ENCODE data around the gene PSD4.

The PSD4 gene

GRCh38 chr2:113238871-113239839 lies 65.4 kb downstream of the PSD4 start:
- no peak for DNase-seq (ENCODE audit: low spot score)

GRCh38 chr2:113240150-113240914 lies 66.6 kb downstream of the PSD4 start:
- DNase-seq (ENCODE audit: low spot score) = no peak

GRCh38 chr2:113240915-113241911 lies 67.4 kb downstream of the PSD4 start:
- DNase-seq (ENCODE audit: low spot score) = peak; percentile 73

GRCh38 chr2:113242327-113242726 lies 68.6 kb downstream of the PSD4 start:
- DNase-seq (ENCODE audit: low spot score) = no peak

GRCh38 chr2:113245276-113245711 lies 71.5 kb downstream of the PSD4 start:
- no peak for DNase-seq (ENCODE audit: low spot score)

- no peak for DNase-seq (ENCODE audit: low spot score)
Measured at GRCh38 chr2:113246606-113247005, 72.8 kb downstream of the PSD4 start.

GRCh38 chr2:113248997-113249770 lies 75.4 kb downstream of the PSD4 start:
- peak; percentile 71 for DNase-seq (ENCODE audit: low spot score)

- DNase-seq (ENCODE audit: low spot score) = no peak
Measured at GRCh38 chr2:113251118-113251517, 77.3 kb downstream of the PSD4 start.

GRCh38 chr2:113252047-113252590 lies 78.3 kb downstream of the PSD4 start:
- DNase-seq (ENCODE audit: low spot score) = no peak

- no peak for DNase-seq (ENCODE audit: low spot score)
Measured at GRCh38 chr2:113253453-113253852, 79.7 kb downstream of the PSD4 start.

- no peak for DNase-seq (ENCODE audit: low spot score)
Measured at GRCh38 chr2:113255140-113256070, 81.6 kb downstream of the PSD4 start.

GRCh38 chr2:113257516-113258264 lies 83.9 kb downstream of the PSD4 start:
- DNase-seq (ENCODE audit: low spot score) = no peak

GRCh38 chr2:113258471-113259147 lies 84.8 kb downstream of the PSD4 start:
- DNase-seq (ENCODE audit: low spot score) = no peak

Data from HuH-7.5 (cell line).